IMR-90 (cell line): ENCODE data around the gene FOLR2. TPM values are rescaled to one million over a fixed set of nuclear protein-coding genes. Genes with fewer than 3 reads are reported as not detected.

Experiments
- ATAC-seq: fragments of 200-7000 bp; cut with Tn5 transposase; 2 replicates; pipeline ENCODE4 v1.9.1; 2020; ENCODE audit warnings: low read depth, mild to moderate bottlenecking, moderate library complexity
- BruUV-seq: library from RNA; stranded (reverse); fragments of 400-500 nt; replicated peaks from 2 replicates; lab custom pipeline; 2021; lab: Mats Ljungman, UMichigan
- CTCF ChIA-PET: fragments of 300-600 bp; formaldehyde crosslinking; extraction: SDS; loops from one replicate; lab custom pipeline; 2021; ENCODE audit warnings: antibody characterized with exemption; lab: Yijun Ruan, JAX
- POLR2A ChIA-PET: fragments of 300-600 bp; sonication (Branson Sonifier 250); formaldehyde crosslinking; loops from one replicate; lab custom pipeline; 2022; ENCODE audit warnings: antibody characterized with exemption; ENCODE audit not compliant: unreplicated experiment; lab: Charles Lee
- DNase-seq: peaks from one replicate; pipeline ENCODE4 v3.0.0; 2013
- H2AFZ ChIP-seq: replicated peaks from 2 replicates; pipeline ENCODE3; 2013; ENCODE audit warnings: low read length, mild to moderate bottlenecking; ENCODE audit not compliant: poor library complexity
- H2AK5ac ChIP-seq: 2 replicates; pipeline ENCODE4 v1.6.1; 2013; ENCODE audit warnings: low read depth, low read length, inconsistent platforms
- H2AK9ac ChIP-seq: replicated peaks from 2 replicates; pipeline ENCODE3; 2013; ENCODE audit warnings: mild to moderate bottlenecking, low read depth, low read length, moderate library complexity; ENCODE audit not compliant: poor library complexity
- H2BK120ac ChIP-seq: 2 replicates; pipeline ENCODE4 v1.6.1; 2013; ENCODE audit warnings: low read depth, low read length, inconsistent platforms
- H2BK15ac ChIP-seq: 3 replicates; pipeline ENCODE4 v1.6.1; 2013; ENCODE audit warnings: low read depth, low read length, inconsistent platforms
- H2BK20ac ChIP-seq: 2 replicates; pipeline ENCODE4 v1.6.1; 2013; ENCODE audit warnings: low read depth, mild to moderate bottlenecking, inconsistent platforms, low read length, moderate library complexity
- H2BK5ac ChIP-seq: 2 replicates; pipeline ENCODE4 v1.6.1; 2013; ENCODE audit warnings: mild to moderate bottlenecking, low read depth, low read length, inconsistent platforms; ENCODE audit not compliant: poor library complexity, severe bottlenecking
- H3K14ac ChIP-seq: replicated peaks from 2 replicates; pipeline ENCODE4 v1.6.1; 2013; ENCODE audit warnings: low read depth, low read length, inconsistent platforms
- H3K18ac ChIP-seq: 2 replicates; pipeline ENCODE4 v1.6.1; 2013; ENCODE audit warnings: low read depth, low read length, control low read depth
- H3K23ac ChIP-seq: 2 replicates; pipeline ENCODE4 v1.6.1; 2013; ENCODE audit warnings: low read depth, low read length, inconsistent platforms
- H3K27ac ChIP-seq: 2 replicates; pipeline ENCODE4 v1.5.1; 2013; ENCODE audit warnings: mild to moderate bottlenecking, control low read depth, low read length; ENCODE audit not compliant: insufficient read depth
- H3K27me3 ChIP-seq: 2 replicates; pipeline ENCODE4 v1.6.1; 2013; ENCODE audit warnings: low read length; ENCODE audit not compliant: control insufficient read depth, insufficient read depth
- H3K36me3 ChIP-seq: 2 replicates; pipeline ENCODE4 v1.6.1; 2013; ENCODE audit warnings: low read length, mixed read lengths; ENCODE audit not compliant: control insufficient read depth, insufficient read depth
- H3K4ac ChIP-seq: 2 replicates; pipeline ENCODE4 v1.6.1; 2013; ENCODE audit warnings: low read depth, low read length, inconsistent platforms
- H3K4me1 ChIP-seq: 2 replicates; pipeline ENCODE4 v1.6.1; 2013; ENCODE audit warnings: low read length, mixed read lengths; ENCODE audit not compliant: control insufficient read depth, insufficient read depth
- H3K4me2 ChIP-seq: 2 replicates; pipeline ENCODE4 v1.6.1; 2013; ENCODE audit warnings: low read depth, mild to moderate bottlenecking, control low read depth, low read length, moderate library complexity
- H3K4me3 ChIP-seq: 2 replicates; pipeline ENCODE4 v1.5.1; 2013; ENCODE audit warnings: low read depth, mild to moderate bottlenecking, control low read depth, low read length, moderate library complexity; ENCODE audit not compliant: insufficient read depth
- H3K56ac ChIP-seq: 2 replicates; pipeline ENCODE4 v1.6.1; 2013; ENCODE audit warnings: low read length, inconsistent platforms; ENCODE audit not compliant: insufficient read depth; ENCODE audit errors: extremely low read depth
- H3K79me1 ChIP-seq, 2 experiments: 2 replicates each; pipeline ENCODE4 v1.6.1; 2013; ENCODE audit warnings: low read length in 2 of 2, inconsistent platforms in 1 of 2, low read depth in 1 of 2
- H3K9ac ChIP-seq: 2 replicates; pipeline ENCODE4 v1.6.1; 2013; ENCODE audit warnings: low read depth, low read length, control low read depth
- H3K9me1 ChIP-seq: 2 replicates; pipeline ENCODE4 v1.6.1; 2013; ENCODE audit warnings: low read length, inconsistent platforms; ENCODE audit not compliant: insufficient read depth
- H3K9me3 ChIP-seq: 2 replicates; pipeline ENCODE4 v1.6.1; 2013; ENCODE audit warnings: low read length; ENCODE audit not compliant: control insufficient read depth, insufficient read depth
- H4K20me1 ChIP-seq: 2 replicates; pipeline ENCODE4 v1.6.1; 2013; ENCODE audit warnings: low read length, inconsistent platforms; ENCODE audit not compliant: insufficient read depth
- H4K5ac ChIP-seq: 2 replicates; pipeline ENCODE4 v1.6.1; 2013; ENCODE audit warnings: mild to moderate bottlenecking, low read depth, low read length, control low read depth
- H4K8ac ChIP-seq, 2 experiments: 2 replicates each; pipeline ENCODE4 v1.6.1; 2013; ENCODE audit warnings: low read depth in 2 of 2, low read length in 2 of 2, control low read depth in 1 of 2, inconsistent platforms in 1 of 2
- H4K91ac ChIP-seq: 2 replicates; pipeline ENCODE4 v1.6.1; 2013; ENCODE audit warnings: low read depth, low read length, inconsistent platforms; ENCODE audit not compliant: insufficient read depth
- BHLHE40 ChIP-seq: fragments of 150-350 bp; IDR thresholded peaks from 2 replicates; pipeline ENCODE4 v1.6.1; 2016; ENCODE audit warnings: mild to moderate bottlenecking, low read depth, low read length
- MAZ ChIP-seq: IDR thresholded peaks from 2 replicates; pipeline ENCODE4 v1.6.1; 2012; ENCODE audit warnings: low read depth, mild to moderate bottlenecking, low read length, improper control_type of control experiment, moderate library complexity, borderline replicate concordance
- MXI1 ChIP-seq: IDR thresholded peaks from 2 replicates; pipeline ENCODE4 v1.6.1; 2012; ENCODE audit warnings: low read depth, mild to moderate bottlenecking, low read length, moderate library complexity, borderline replicate concordance
- POLR2A ChIP-seq: IDR thresholded peaks from 2 replicates; pipeline ENCODE4 v1.6.1; 2012; ENCODE audit warnings: mild to moderate bottlenecking, low read depth, low read length
- USF2 ChIP-seq: fragments of 150-350 bp; IDR thresholded peaks from 2 replicates; pipeline ENCODE4 v1.6.1; 2017; ENCODE audit warnings: mild to moderate bottlenecking, antibody characterized with exemption, low read length, low read depth
- whole genome bisulfite sequencing, 2 experiments: methylation state at CpG; one replicate each; pipeline versions ENCODE4 v1.1.5 to v1.1.7; 2013; ENCODE audit warnings: missing lambda C conversion rate in 2 of 2; ENCODE audit not compliant: insufficient read length in 1 of 2; ENCODE audit errors: extremely low coverage in 2 of 2; 5-methylcytosine and 5-hydroxymethylcytosine counted together
- dilution Hi-C: fragments of 300-500 bp; cut with HindIII; formaldehyde crosslinking; loops from one replicate; pipeline ENCODE4 v1.14.3; 2018; ENCODE audit warnings: low sequenced_read_pairs; ENCODE audit not compliant: unreplicated experiment
- in situ Hi-C: fragments of 300-500 bp; cut with MboI; formaldehyde crosslinking; loops from 3 replicates; pipeline ENCODE4 v1.14.3; 2019; ENCODE audit warnings: low sequenced_read_pairs, inconsistent platforms, mixed read lengths
- intact Hi-C: fragments of 100-400 bp; cut with micrococcal nuclease; formaldehyde crosslinking; loops from 2 replicates; pipeline ENCODE4 v1.10.0; 2022
- polyA plus RNA-seq, 3 experiments: library from polyadenylated mRNA; depleted of rRNA; stranded (reverse); fragments of >200 nt; gene quantifications; 2 replicates each; pipeline ENCODE4 v1.2.3, GENCODE V29; 2012; ENCODE audit warnings: low replicate concordance in 1 of 3
- total RNA-seq: library from RNA; depleted of rRNA; stranded (reverse); fragments of >200 nt; gene quantifications from 2 replicates; pipeline ENCODE4 v1.2.3, GENCODE V29; 2012
- TF ChIP-seq, protein P1 (sequence below): conservative IDR thresholded peaks from 2 replicates; pipeline ENCODE4 v1.5.1; 2012; ENCODE audit warnings: mild to moderate bottlenecking, low read depth, low read length, improper control_type of control experiment

The FOLR2 gene
- total and polyA plus RNA-seq, 2 of the 4 experiments (the other 2 are of a cell fraction), result not detected

DNA sequence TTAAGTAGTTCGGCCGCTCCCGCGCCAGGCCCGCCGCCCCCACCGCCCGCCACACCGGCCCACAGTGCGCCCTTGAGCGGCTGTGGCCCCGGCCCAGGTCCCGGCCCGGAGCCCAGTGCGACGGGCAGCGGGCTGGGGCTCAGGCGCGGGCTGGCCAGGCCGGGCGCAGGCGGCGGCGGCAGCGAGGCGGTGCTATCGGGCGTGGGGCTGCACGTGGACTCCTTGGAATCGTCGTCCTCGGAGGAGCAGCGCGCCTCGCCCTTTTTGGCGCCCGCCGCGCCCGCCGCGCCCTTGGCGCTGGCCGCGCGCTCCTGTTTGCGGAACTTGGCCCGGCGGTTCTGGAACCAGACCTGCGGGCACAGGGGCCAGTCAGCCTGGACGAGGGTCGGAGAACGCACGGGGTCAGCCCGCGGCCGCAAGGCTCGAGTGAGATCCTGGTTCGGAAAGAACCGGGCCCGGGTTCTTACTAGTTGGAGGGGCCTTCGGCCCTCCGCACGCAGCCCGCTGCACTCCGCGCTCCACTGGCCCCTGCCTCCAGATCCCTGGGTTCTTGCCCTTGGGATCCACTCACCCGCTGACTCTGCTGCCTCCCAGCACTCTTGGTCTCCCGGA lies 23.4 kb downstream of the FOLR2 start:
- Histone ChIP-seq H3K4me2 (peak overlapping the region; percentile 18), H3K9ac (no peak overlapping the region), H3K9me1 (no peaks in the 10 kb centered on the region), H3K56ac (no peak overlapping the region), H4K91ac (no peak overlapping the region), H3K4me1 (peaks cover 2% of the 10 kb centered on the region; the same call in 1 of the 2 replicates), H4K20me1 (peaks cover 37% of the 10 kb centered on the region), H2AK5ac (no peak overlapping the region), H2BK5ac (no peak overlapping the region), H3K27me3 (peaks cover 45% of the 10 kb centered on the region), H3K4ac (no peak overlapping the region), H3K79me1 (no peaks in the 10 kb centered on the region; a peak in 1 of 4 replicates), H3K14ac (peak overlapping the region; percentile 37; the same call in 1 of the 2 replicates), H4K8ac (no peak overlapping the region; a peak in 1 of 4 replicates), H3K23ac (peak overlapping the region; percentile 69), H3K27ac (no peak overlapping the region), H3K18ac (no peak overlapping the region), H2BK15ac (no peak overlapping the region), H4K5ac (no peak overlapping the region), H3K36me3 (peaks cover 29% of the 10 kb centered on the region), H2BK20ac (no peak overlapping the region), H2AK9ac (no peak overlapping the region), H2BK120ac (no peak overlapping the region), H2AFZ (peak overlapping the region; percentile 84), H3K4me3 (no peak overlapping the region), H3K9me3 (peaks cover 2% of the 10 kb centered on the region; the same call in 1 of the 2 replicates)
- in situ Hi-C loops (loop anchor here (5.0 kb wide), 1 partner anchor 213 kb away; no protein-coding TSS in a partner anchor), intact Hi-C loops (loop anchor here (2.0 kb wide), 2 partner anchors 113 to 191 kb away; no protein-coding TSS in a partner anchor), dilution Hi-C loops (no loop called here)
- DNase-seq (no peak), ATAC-seq (peak; percentile 41)
- no TSS peak for BruUV-seq
- 5% methylated on average over 52 of the region's 69 CpGs; no CpG with 5 or more reads in 1 of the 2 experiments for WGBS, 2 experiments
- TF ChIP-seq POLR2A, result no peak
- TF ChIP-seq BHLHE40, result 0 out of 2 replicates have a peak, but pooled peaks have one; percentile 9
- no peak for TF ChIP-seq USF2
- TF ChIP-seq MAZ, result peak; percentile 26; the same call in 1 of the 2 replicates
- TF ChIP-seq, protein P1, sequence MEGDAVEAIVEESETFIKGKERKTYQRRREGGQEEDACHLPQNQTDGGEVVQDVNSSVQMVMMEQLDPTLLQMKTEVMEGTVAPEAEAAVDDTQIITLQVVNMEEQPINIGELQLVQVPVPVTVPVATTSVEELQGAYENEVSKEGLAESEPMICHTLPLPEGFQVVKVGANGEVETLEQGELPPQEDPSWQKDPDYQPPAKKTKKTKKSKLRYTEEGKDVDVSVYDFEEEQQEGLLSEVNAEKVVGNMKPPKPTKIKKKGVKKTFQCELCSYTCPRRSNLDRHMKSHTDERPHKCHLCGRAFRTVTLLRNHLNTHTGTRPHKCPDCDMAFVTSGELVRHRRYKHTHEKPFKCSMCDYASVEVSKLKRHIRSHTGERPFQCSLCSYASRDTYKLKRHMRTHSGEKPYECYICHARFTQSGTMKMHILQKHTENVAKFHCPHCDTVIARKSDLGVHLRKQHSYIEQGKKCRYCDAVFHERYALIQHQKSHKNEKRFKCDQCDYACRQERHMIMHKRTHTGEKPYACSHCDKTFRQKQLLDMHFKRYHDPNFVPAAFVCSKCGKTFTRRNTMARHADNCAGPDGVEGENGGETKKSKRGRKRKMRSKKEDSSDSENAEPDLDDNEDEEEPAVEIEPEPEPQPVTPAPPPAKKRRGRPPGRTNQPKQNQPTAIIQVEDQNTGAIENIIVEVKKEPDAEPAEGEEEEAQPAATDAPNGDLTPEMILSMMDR, result 0 out of 2 replicates have a peak, but pooled peaks have one; percentile 12
- peak; percentile 32; the same call in 1 of the 2 replicates for TF ChIP-seq MXI1
- ChIA-PET CTCF (no interaction called here), POLR2A (no interaction called here)
